PFSK-1 (cell line): ENCODE results near the gene ALKBH2.

Source experiments
- FOXP2 ChIP-seq: optimal IDR thresholded peaks from 2 replicates; pipeline ENCODE3; 2011; ENCODE audit warnings: borderline replicate concordance, control low read depth, inconsistent platforms; ENCODE audit not compliant: insufficient read depth; ENCODE audit errors: extremely low read length, extremely low read depth
- POLR2AphosphoS5 ChIP-seq: IDR thresholded peaks from 2 replicates; pipeline ENCODE4 v1.6.1; 2012; ENCODE audit warnings: low read depth, mild to moderate bottlenecking, control low read depth, low read length, moderate library complexity
- REST ChIP-seq, 2 experiments: IDR thresholded peaks; 2 replicates each; pipeline versions ENCODE4 v1.6.1 to v1.8.0; 2011 to 2012; ENCODE audit warnings: low read depth in 2 of 2, low read length in 2 of 2, control low read depth in 1 of 2, inconsistent platforms in 1 of 2, mild to moderate bottlenecking in 1 of 2, moderate library complexity in 1 of 2; ENCODE audit not compliant: insufficient read depth in 1 of 2
- SIN3A ChIP-seq: IDR thresholded peaks from 2 replicates; pipeline ENCODE4 v1.6.1; 2012; ENCODE audit warnings: mild to moderate bottlenecking, low read length, moderate library complexity, borderline replicate concordance; ENCODE audit not compliant: insufficient read depth
- TAF1 ChIP-seq: IDR thresholded peaks from 2 replicates; pipeline ENCODE4 v1.6.1; 2012; ENCODE audit warnings: low read length, control low read depth, borderline replicate concordance; ENCODE audit not compliant: insufficient read depth

ALKBH2 gene

GRCh38 chr12:109065853-109066193, 27.4 kb downstream of the ALKBH2 start:
- TF ChIP-seq FOXP2 = no peak
- TF ChIP-seq POLR2AphosphoS5 = no peak
- no peak for TF ChIP-seq REST (IDR thresholded peaks at IDR 0.05; ENCODE audit: insufficient read depth in 1 of 2, low read depth in 2 of 2, low read length in 2 of 2)
- TF ChIP-seq TAF1 = no peak
- no peak for TF ChIP-seq SIN3A

DNA sequence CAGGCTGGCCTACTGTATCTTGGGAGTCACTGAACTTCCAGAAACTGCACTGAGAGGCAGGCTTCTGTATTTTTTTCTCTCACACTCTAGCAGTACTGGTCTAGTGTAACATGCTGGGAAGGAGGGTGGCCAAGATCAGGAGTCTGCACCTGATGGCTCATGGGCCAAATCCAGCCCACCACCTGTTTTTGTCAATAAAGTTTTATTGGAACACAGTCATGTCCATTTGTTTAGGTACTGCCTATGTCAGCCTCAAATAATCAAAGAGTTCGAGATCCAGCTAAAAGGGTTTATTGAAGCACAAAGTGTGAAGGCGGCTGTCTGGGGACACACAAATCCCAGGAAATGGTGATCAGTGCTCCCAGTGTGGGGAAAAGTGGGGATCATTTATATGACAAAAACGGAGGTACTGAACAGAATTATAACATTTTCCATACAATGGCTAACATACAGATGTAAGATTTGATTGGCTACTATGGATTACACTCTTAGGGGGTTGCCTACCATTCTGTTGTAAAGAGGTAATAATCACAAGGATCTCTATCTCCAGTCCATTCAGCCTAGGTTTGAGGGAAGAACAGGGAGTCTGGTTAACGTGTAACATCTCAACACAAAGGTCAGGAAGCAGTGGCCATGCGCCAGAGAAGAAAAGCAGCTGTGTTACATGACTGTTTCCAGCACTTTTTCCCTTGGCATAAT, 28.0 kb downstream of the ALKBH2 start:
- TF ChIP-seq TAF1 (no peak), SIN3A (no peak), FOXP2 (no peak), REST (IDR thresholded peaks at IDR 0.05; ENCODE audit: insufficient read depth in 1 of 2, low read depth in 2 of 2, low read length in 2 of 2) (no peak), POLR2AphosphoS5 (no peak)

DNA sequence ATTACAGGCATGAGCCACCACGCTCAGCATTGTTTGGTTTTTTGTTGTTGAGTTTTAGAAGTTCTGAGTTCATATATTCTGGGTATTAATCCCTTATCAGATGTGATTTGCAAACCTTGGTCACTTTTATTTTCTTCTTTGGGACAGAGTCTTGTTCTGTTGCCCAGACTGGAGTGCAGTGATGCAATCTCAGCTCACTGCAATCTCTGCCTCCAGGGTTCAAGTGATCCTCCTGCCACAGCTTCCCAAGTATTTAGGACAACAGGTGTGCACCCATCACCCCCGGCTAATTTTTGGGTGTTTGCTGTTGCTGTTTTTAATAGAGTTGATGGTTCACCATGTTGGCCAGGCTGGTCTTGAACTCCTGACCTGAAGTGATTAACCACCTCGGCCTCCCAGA, 29.1 kb downstream of the ALKBH2 start:
- no peak for TF ChIP-seq TAF1
- TF ChIP-seq POLR2AphosphoS5 = no peak
- TF ChIP-seq REST (IDR thresholded peaks at IDR 0.05; ENCODE audit: insufficient read depth in 1 of 2, low read depth in 2 of 2, low read length in 2 of 2) = no peak
- TF ChIP-seq SIN3A = no peak
- no peak for TF ChIP-seq FOXP2

GRCh38 chr12:109058773-109059172, 34.5 kb downstream of the ALKBH2 start:
- TF ChIP-seq REST (IDR thresholded peaks at IDR 0.05; ENCODE audit: insufficient read depth in 1 of 2, low read depth in 2 of 2, low read length in 2 of 2) = no peak
- no peak for TF ChIP-seq FOXP2
- TF ChIP-seq SIN3A = no peak
- TF ChIP-seq TAF1 = no peak
- no peak for TF ChIP-seq POLR2AphosphoS5

DNA sequence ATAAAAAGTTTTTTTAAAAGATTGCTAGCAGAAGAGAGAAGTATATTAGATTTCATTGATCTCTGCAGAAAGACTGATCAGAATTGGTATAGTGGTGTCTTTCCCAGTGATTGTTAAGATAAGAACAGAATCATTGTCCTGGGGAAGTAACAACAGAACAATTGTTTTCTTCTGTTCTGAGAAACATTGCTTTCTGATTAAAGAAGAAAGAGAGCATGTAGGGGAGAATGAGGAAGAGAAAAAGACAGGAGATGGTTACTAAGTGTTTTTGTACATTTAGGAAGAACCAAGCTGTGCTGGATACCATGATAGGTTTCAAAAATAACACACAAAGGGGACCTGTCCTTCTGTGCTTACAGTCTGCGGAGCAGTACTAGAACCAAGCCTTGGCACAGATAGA, 35.9 kb downstream of the ALKBH2 start:
- TF ChIP-seq POLR2AphosphoS5 = no peak
- no peak for TF ChIP-seq FOXP2
- no peak for TF ChIP-seq SIN3A
- TF ChIP-seq REST (IDR thresholded peaks at IDR 0.05; ENCODE audit: insufficient read depth in 1 of 2, low read depth in 2 of 2, low read length in 2 of 2) = no peak
- TF ChIP-seq TAF1 = no peak
